B cell (primary cell): Measurements from ENCODE around the gene LIPM. TPM values are rescaled to one million over a fixed set of nuclear protein-coding genes. Genes with fewer than 3 reads are reported as not detected.

Experiments used
- ATAC-seq: fragments of 200-7000 bp; cut with Tn5 transposase; one replicate; pipeline ENCODE4 v1.10.0; 2021; ENCODE audit warnings: low read depth, mild to moderate bottlenecking, moderate number of reproducible peaks, moderate library complexity
- CTCF ChIA-PET: fragments of 350-600 bp; sonication (Branson Sonifier 250); formaldehyde crosslinking; loops from one replicate; lab custom pipeline; 2021; ENCODE audit warnings: antibody characterized with exemption, inconsistent platforms; lab: Charles Lee
- POLR2A ChIA-PET: fragments of 350-600 bp; sonication (Branson Sonifier 250); formaldehyde crosslinking; loops from one replicate; lab custom pipeline; 2021; ENCODE audit warnings: antibody characterized with exemption; lab: Charles Lee
- DNase-seq: peaks from one replicate; pipeline ENCODE4 v3.0.0; 2013
- H2AFZ ChIP-seq: 2 replicates; pipeline ENCODE4 v1.6.1; 2012; ENCODE audit warnings: mild to moderate bottlenecking, low read depth, low read length; ENCODE audit not compliant: insufficient read depth, poor library complexity, severe bottlenecking
- H3K27ac ChIP-seq, 2 donors: 1 replicate in 1 of 2; 2 replicates in 1 of 2; pipeline ENCODE4 v1.5.1; 2012 to 2013; ENCODE audit warnings: low read length in 2 of 2, mild to moderate bottlenecking in 2 of 2, moderate library complexity in 1 of 2
- H3K27me3 ChIP-seq, 4 experiments: fragments of 200-600 bp in 1 of 4; sonication (generic) in 1 of 4; replicated peaks in 1 of 4; 1 replicate in 2 of 4; 2 replicates in 2 of 4; pipeline versions ENCODE4 v1.6.1 to v1.7.0; 2013 to 2016; ENCODE audit warnings: low read length in 3 of 4, mild to moderate bottlenecking in 2 of 4, mixed read lengths in 1 of 4, moderate library complexity in 1 of 4; ENCODE audit not compliant: insufficient read depth in 4 of 4, control insufficient read depth in 3 of 4; ENCODE audit errors: control extremely low read depth in 1 of 4
- H3K36me3 ChIP-seq, 2 experiments: replicated peaks in 1 of 2; 1 replicate in 1 of 2; 2 replicates in 1 of 2; pipeline versions ENCODE4 v1.6.1 to v1.7.1; 2013; ENCODE audit warnings: low read length in 1 of 2; ENCODE audit not compliant: insufficient read depth in 2 of 2, control insufficient read depth in 1 of 2; ENCODE audit errors: control extremely low read depth in 1 of 2, extremely low read depth in 1 of 2
- H3K4me1 ChIP-seq, 2 donors: fragments of 200-600 bp in 1 of 2; sonication (generic) in 1 of 2; 1 replicate in 1 of 2; 2 replicates in 1 of 2; pipeline versions ENCODE4 v1.5.1 to v1.6.1; 2013 to 2017; ENCODE audit warnings: low read length in 2 of 2; ENCODE audit not compliant: control insufficient read depth in 2 of 2, insufficient read depth in 2 of 2
- H3K4me2 ChIP-seq: replicated peaks from 2 replicates; pipeline ENCODE3; 2012; ENCODE audit warnings: mild to moderate bottlenecking, low read depth, low read length; ENCODE audit not compliant: poor library complexity, severe bottlenecking
- H3K4me3 ChIP-seq, 5 experiments: fragments of 200-600 bp in 1 of 5; sonication (generic) in 1 of 5; 1 replicate in 3 of 5; 2 replicates in 2 of 5; pipeline versions ENCODE4 v1.5.1 to v1.7.0; 2011 to 2016; ENCODE audit warnings: low read length in 4 of 5, mild to moderate bottlenecking in 4 of 5, low read depth in 2 of 5, control low read depth in 1 of 5, moderate library complexity in 1 of 5; ENCODE audit not compliant: insufficient read depth in 1 of 5; ENCODE audit errors: control extremely low read depth in 1 of 5, extremely low read depth in 1 of 5
- H3K79me2 ChIP-seq: fragments of 200-600 bp; sonication (generic); one replicate; pipeline ENCODE4 v1.6.0; 2016; ENCODE audit warnings: low read length; ENCODE audit not compliant: control insufficient read depth, insufficient read depth
- H3K9ac ChIP-seq: fragments of 200-600 bp; sonication (generic); 2 replicates; pipeline ENCODE4 v1.6.1; 2017; ENCODE audit warnings: mild to moderate bottlenecking, low read length, moderate library complexity
- H3K9me3 ChIP-seq, 3 donors: one replicate each; pipeline versions ENCODE4 v1.6.1 to v1.7.1; 2013; ENCODE audit warnings: low read length in 2 of 3; ENCODE audit not compliant: control insufficient read depth in 2 of 3, insufficient read depth in 1 of 3; ENCODE audit errors: control extremely low read depth in 1 of 3
- H4K20me1 ChIP-seq: 2 replicates; pipeline ENCODE4 v1.6.0; 2012; ENCODE audit warnings: mild to moderate bottlenecking, low read length; ENCODE audit not compliant: insufficient read depth, control insufficient read depth, poor library complexity, severe bottlenecking
- H3K27ac Mint-ChIP-seq: one replicate; pipeline ENCODE4 v1.8.0; 2021; ENCODE audit warnings: mixed read lengths
- H3K27me3 Mint-ChIP-seq: one replicate; pipeline ENCODE4 v1.8.0; 2021; ENCODE audit warnings: mixed read lengths
- H3K4me1 Mint-ChIP-seq: one replicate; pipeline ENCODE4 v1.8.0; 2021; ENCODE audit warnings: mixed read lengths
- H3K4me3 Mint-ChIP-seq: one replicate; pipeline ENCODE4 v1.8.0; 2021; ENCODE audit warnings: mixed read lengths
- H3K9me3 Mint-ChIP-seq: one replicate; pipeline ENCODE4 v1.8.0; 2022; ENCODE audit warnings: mixed read lengths; ENCODE audit not compliant: insufficient read depth
- EZH2 ChIP-seq: IDR thresholded peaks from 2 replicates; pipeline ENCODE4 v1.6.1; 2012; ENCODE audit warnings: borderline replicate concordance, low read depth, mild to moderate bottlenecking, moderate library complexity, low read length; ENCODE audit not compliant: insufficient read depth, poor library complexity, severe bottlenecking
- WGBS: methylation state at CpG from one replicate; pipeline ENCODE4 v1.1.5; 2013; ENCODE audit warnings: missing lambda C conversion rate; ENCODE audit not compliant: insufficient coverage; 5-methylcytosine and 5-hydroxymethylcytosine counted together
- intact Hi-C: fragments of 100-400 bp; cut with micrococcal nuclease; formaldehyde crosslinking; loops from one replicate; pipeline ENCODE4 v1.10.0; 2022
- polyA plus RNA-seq: library from polyadenylated mRNA; depleted of rRNA; stranded (reverse); fragments of >200 nt; gene quantifications from 2 replicates; pipeline ENCODE4 v1.2.3, GENCODE V29; 2012
- total RNA-seq, 2 donors: library from RNA; stranded (reverse); fragments of 120-200 nt in 1 of 2; gene quantifications; 1 replicate in 1 of 2; 2 replicates in 1 of 2; pipeline versions ENCODE4 v1.2.3 to v1.2.4, GENCODE V29; 2013 to 2022
- TF ChIP-seq, protein P1 (sequence below): fragments of 200-600 bp; IDR thresholded peaks from one replicate; pipeline ENCODE4 v1.8.0; 2022; ENCODE audit warnings: antibody characterized with exemption, mild to moderate bottlenecking

LIPM gene
- total and polyA plus RNA-seq, 2 donors (not counting 1 experiment from before 2014, with no cell fraction given), result not detected

GRCh38 chr10:88809621-88810020 is 7.1 kb downstream of the LIPM start:
- Histone ChIP-seq H3K79me2 (no peaks in the 10 kb centered on the region), H3K36me3 (no peaks in the 10 kb centered on the region), H2AFZ (no peak overlapping the region), H3K4me1 (no peaks in the 10 kb centered on the region), H3K27me3 (no peaks in the 10 kb centered on the region), H4K20me1 (no peaks in the 10 kb centered on the region), H3K9ac (no peak overlapping the region), H3K4me3 (no peak overlapping the region), H3K27ac (no peak overlapping the region), H3K4me2 (no peak overlapping the region), H3K9me3 (no peaks in the 10 kb centered on the region)
- ATAC-seq (no peak), DNase-seq (no peak)
- intact Hi-C loops, result loop anchor here (1.0 kb wide), 1 partner anchor 121 kb away; no protein-coding TSS in a partner anchor
- peaks cover 13% of the 10 kb centered on the region for H3K27me3 Mint-ChIP-seq
- H3K9me3 Mint-ChIP-seq, result no peaks in the 10 kb centered on the region
- WGBS, result 100% methylated on average over 2 of the region's 4 CpGs
- ChIA-PET CTCF (interaction anchor here (0.7 to 3.2 kb wide), 5 partner anchors 9 to 1276 kb away, joined by 3 to 15 read pairs (median 3); no protein-coding TSS in a partner anchor), POLR2A (no interaction called here)
- no peaks in the 10 kb centered on the region for H3K4me1 Mint-ChIP-seq
- H3K27ac Mint-ChIP-seq, result no peak overlapping the region
- no peak overlapping the region for H3K4me3 Mint-ChIP-seq
- TF ChIP-seq, protein P1, sequence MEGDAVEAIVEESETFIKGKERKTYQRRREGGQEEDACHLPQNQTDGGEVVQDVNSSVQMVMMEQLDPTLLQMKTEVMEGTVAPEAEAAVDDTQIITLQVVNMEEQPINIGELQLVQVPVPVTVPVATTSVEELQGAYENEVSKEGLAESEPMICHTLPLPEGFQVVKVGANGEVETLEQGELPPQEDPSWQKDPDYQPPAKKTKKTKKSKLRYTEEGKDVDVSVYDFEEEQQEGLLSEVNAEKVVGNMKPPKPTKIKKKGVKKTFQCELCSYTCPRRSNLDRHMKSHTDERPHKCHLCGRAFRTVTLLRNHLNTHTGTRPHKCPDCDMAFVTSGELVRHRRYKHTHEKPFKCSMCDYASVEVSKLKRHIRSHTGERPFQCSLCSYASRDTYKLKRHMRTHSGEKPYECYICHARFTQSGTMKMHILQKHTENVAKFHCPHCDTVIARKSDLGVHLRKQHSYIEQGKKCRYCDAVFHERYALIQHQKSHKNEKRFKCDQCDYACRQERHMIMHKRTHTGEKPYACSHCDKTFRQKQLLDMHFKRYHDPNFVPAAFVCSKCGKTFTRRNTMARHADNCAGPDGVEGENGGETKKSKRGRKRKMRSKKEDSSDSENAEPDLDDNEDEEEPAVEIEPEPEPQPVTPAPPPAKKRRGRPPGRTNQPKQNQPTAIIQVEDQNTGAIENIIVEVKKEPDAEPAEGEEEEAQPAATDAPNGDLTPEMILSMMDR, result no peak
- TF ChIP-seq EZH2, result no peak

DNA sequence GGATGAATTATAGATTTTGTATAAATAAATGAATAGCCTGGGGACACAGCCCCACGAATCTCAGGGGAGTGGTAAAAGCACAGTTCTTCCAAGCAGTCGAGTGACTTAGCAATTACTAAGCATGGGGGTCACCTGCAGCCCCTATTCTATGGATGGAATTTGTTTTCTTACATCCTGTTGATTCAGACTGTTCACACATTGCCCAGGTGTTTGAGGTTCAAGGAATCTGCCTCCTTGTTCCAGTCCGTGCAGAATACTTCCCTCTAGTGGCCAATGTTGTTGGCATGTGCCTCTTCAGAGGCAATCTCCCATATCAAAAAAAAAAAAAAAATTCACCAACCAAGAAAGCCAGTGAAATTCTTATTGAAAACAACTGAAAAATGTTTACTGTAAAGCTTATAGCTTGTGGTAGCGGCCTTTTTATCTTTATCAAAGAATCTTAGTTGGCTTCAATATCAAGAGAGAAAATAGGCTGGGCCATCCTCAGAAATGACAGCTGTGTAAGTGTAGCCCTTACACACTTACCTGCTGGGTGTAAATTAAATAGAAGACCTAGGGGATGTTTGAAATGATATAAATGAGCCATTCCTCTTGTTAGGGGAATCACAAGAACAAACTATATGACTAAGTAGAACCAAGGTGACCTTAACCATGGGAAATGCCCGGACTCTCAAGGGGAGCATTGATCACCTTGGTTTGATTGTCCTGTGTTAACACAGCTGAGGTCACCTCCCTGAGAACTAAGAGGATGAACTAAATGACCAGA is 7.8 kb downstream of the LIPM start:
- H3K9ac ChIP-seq, result no peak overlapping the region
- H3K4me3 ChIP-seq, result no peak overlapping the region
- ChIA-PET CTCF (interaction anchor here (0.6 to 3.2 kb wide), 11 partner anchors 22 to 670 kb away, joined by 3 to 15 read pairs (median 4); no protein-coding TSS in a partner anchor), POLR2A (no interaction called here)
- no peak overlapping the region for H3K27ac Mint-ChIP-seq
- intact Hi-C loops, result loop anchor here (1.0 kb wide), 1 partner anchor 122 kb away; no protein-coding TSS in a partner anchor
- no peak overlapping the region for H3K27ac ChIP-seq
- 60% methylated on average over 2 of the region's 5 CpGs for WGBS
- no peaks in the 10 kb centered on the region for H3K27me3 ChIP-seq
- no peak overlapping the region for H3K4me3 Mint-ChIP-seq
- no peaks in the 10 kb centered on the region for H3K4me1 ChIP-seq
- no peaks in the 10 kb centered on the region for H4K20me1 ChIP-seq
- H3K4me2 ChIP-seq, result no peak overlapping the region
- ATAC-seq, result peak; percentile 54
- no peaks in the 10 kb centered on the region for H3K4me1 Mint-ChIP-seq
- H3K79me2 ChIP-seq, result no peaks in the 10 kb centered on the region
- peak; percentile 53 for DNase-seq
- no peaks in the 10 kb centered on the region for H3K36me3 ChIP-seq
- H3K9me3 ChIP-seq, result no peaks in the 10 kb centered on the region
- TF ChIP-seq, protein P1, result peak; percentile 73
- no peak for TF ChIP-seq EZH2
- H3K27me3 Mint-ChIP-seq, result peaks cover 13% of the 10 kb centered on the region
- H2AFZ ChIP-seq, result no peak overlapping the region
- no peaks in the 10 kb centered on the region for H3K9me3 Mint-ChIP-seq
